Transverse colon (tissue), 4 donors: Measurements from ENCODE around the gene LYSMD2. TPM values are rescaled to one million over a fixed set of nuclear protein-coding genes. Genes with fewer than 3 reads are reported as not detected.

Experiments used
- DNase-seq: peaks from one replicate; pipeline ENCODE4 v3.0.0-alpha.2; 2019
- H3K27ac ChIP-seq, 4 donors: fragments of 200-600 bp; sonication (generic); 2 replicates each; pipeline ENCODE4 v1.5.1; 2016 to 2018; ENCODE audit warnings: inconsistent platforms in 4 of 4
- H3K27me3 ChIP-seq: fragments of 200-600 bp; sonication (generic); 2 replicates; pipeline ENCODE4 v1.5.1; 2017; ENCODE audit warnings: inconsistent platforms
- H3K36me3 ChIP-seq, 4 donors: fragments of 200-600 bp; sonication (generic); 2 replicates each; pipeline ENCODE4 v1.5.1; 2017 to 2019; ENCODE audit warnings: inconsistent platforms in 4 of 4
- H3K4me1 ChIP-seq, 4 donors: fragments of 200-600 bp; sonication (generic); 2 replicates each; pipeline ENCODE4 v1.5.1; 2017 to 2020; ENCODE audit warnings: inconsistent platforms in 4 of 4
- H3K4me3 ChIP-seq, 4 donors: fragments of 200-600 bp; sonication (generic); 1 replicate in 1 of 4; 2 replicates in 3 of 4; pipeline versions ENCODE4 v1.5.1 to v1.6.1; 2017 to 2019; ENCODE audit warnings: inconsistent platforms in 4 of 4
- H3K9me3 ChIP-seq, 2 donors: fragments of 200-600 bp; sonication (generic); 2 replicates each; pipeline ENCODE4 v1.5.1; 2017 to 2019; ENCODE audit warnings: inconsistent platforms in 2 of 2
- EP300 ChIP-seq: sonication (generic); formaldehyde crosslinking; IDR thresholded peaks from one replicate; pipeline ENCODE4 v1.6.1; 2017; ENCODE audit warnings: antibody characterized with exemption, low read depth
- POLR2A ChIP-seq: fragments of 450-650 bp; IDR thresholded peaks from one replicate; pipeline ENCODE4 v1.6.1; 2016; ENCODE audit warnings: antibody characterized with exemption, mild to moderate bottlenecking, moderate library complexity
- POLR2AphosphoS5 ChIP-seq, 3 donors: sonication (generic); formaldehyde crosslinking; IDR thresholded peaks; one replicate each; pipeline ENCODE4 v1.6.1; 2016; ENCODE audit warnings: antibody characterized with exemption in 3 of 3
- WGBS, 2 donors: methylation state at CpG; one replicate each; pipeline ENCODE4 v1.1.5; 2018; ENCODE audit warnings: low coverage in 1 of 2; 5-methylcytosine and 5-hydroxymethylcytosine counted together
- in situ Hi-C, 4 donors: fragments of 200-750 bp; cut with MboI; loops; one replicate each; pipeline versions ENCODE4 v1.15.0 to v1.15.1; 2017; ENCODE audit warnings: low sequenced_read_pairs in 3 of 4, low pct_ligation_motif_present in 1 of 4, low pct_unique_long_range_greater_than_20kb in 1 of 4
- intact Hi-C: fragments of 100-400 bp; cut with DNase I; formaldehyde crosslinking; loops from one replicate; pipeline ENCODE4 v1.15.1; 2023; ENCODE audit warnings: low total_unique reads
- total RNA-seq, 4 donors: library from RNA; depleted of rRNA; stranded (reverse); fragments of >200 nt; gene quantifications; one replicate each; pipeline ENCODE4 v1.1.0, GENCODE V29; 2016
- TF ChIP-seq, protein P1 (sequence below), 5 experiments: fragments of 200-600 bp in 3 of 5; fragments of 450-650 bp in 2 of 5; sonication (generic) in 3 of 5; IDR thresholded peaks; 1 replicate in 2 of 5; 2 replicates in 3 of 5; pipeline ENCODE4 v1.5.1; 2016 to 2017; ENCODE audit warnings: antibody characterized with exemption in 5 of 5, inconsistent platforms in 3 of 5, mild to moderate bottlenecking in 2 of 5, moderate library complexity in 1 of 5

LYSMD2 gene
- total RNA-seq, 4 donors from 2014 or later = 2.2 to 9.2 (median 4.4) TPM

DNA sequence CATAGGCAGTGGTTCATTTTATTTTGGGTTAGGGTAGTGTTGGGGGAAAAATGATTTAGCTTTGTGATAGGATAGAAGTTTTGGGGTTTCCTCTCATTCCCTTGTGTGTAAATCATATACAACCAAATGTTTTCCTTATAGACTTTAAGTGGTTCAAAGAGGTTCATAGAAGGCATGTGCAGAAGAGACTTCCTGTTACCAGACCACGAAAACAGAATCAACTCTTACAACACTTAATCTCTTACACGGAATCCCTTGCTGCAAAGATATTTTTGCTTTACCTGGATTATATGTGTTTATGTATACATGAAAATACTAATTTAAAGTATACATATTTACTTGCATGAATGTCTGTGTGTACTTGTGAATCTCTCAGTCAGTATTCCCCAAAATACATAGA, 16.8 kb upstream of the LYSMD2 start:
- Histone ChIP-seq H3K4me1 (peaks cover 0 to 32% (median 15%) of the 10 kb centered on the region in 4 donors), H3K9me3 (no peaks in the 10 kb centered on the region), H3K4me3 (no peak overlapping the region), H3K27me3 (peaks cover 9% of the 10 kb centered on the region), H3K27ac (no peak overlapping the region), H3K36me3 (no peaks in the 10 kb centered on the region)
- in situ Hi-C loops = loop anchor here in 1 of 4 donors (25.0 kb wide), 1 partner anchor 108 kb away; no protein-coding TSS in a partner anchor
- no peak for DNase-seq
- intact Hi-C loops = no loop called here
- 76 to 77% methylated on average over 2 of the region's 2 CpGs for WGBS, 2 donors
- TF ChIP-seq, protein P1, sequence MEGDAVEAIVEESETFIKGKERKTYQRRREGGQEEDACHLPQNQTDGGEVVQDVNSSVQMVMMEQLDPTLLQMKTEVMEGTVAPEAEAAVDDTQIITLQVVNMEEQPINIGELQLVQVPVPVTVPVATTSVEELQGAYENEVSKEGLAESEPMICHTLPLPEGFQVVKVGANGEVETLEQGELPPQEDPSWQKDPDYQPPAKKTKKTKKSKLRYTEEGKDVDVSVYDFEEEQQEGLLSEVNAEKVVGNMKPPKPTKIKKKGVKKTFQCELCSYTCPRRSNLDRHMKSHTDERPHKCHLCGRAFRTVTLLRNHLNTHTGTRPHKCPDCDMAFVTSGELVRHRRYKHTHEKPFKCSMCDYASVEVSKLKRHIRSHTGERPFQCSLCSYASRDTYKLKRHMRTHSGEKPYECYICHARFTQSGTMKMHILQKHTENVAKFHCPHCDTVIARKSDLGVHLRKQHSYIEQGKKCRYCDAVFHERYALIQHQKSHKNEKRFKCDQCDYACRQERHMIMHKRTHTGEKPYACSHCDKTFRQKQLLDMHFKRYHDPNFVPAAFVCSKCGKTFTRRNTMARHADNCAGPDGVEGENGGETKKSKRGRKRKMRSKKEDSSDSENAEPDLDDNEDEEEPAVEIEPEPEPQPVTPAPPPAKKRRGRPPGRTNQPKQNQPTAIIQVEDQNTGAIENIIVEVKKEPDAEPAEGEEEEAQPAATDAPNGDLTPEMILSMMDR (IDR thresholded peaks at IDR 0.05) = no peak
- TF ChIP-seq POLR2AphosphoS5 (IDR thresholded peaks at IDR 0.05) (no peak), EP300 (no peak), POLR2A (no peak)

GRCh38 chr15:51752888-51753287, 15.4 kb upstream of the LYSMD2 start:
- TF ChIP-seq POLR2AphosphoS5 (IDR thresholded peaks at IDR 0.05) (no peak), POLR2A (no peak), EP300 (no peak)
- TF ChIP-seq, protein P1 (IDR thresholded peaks at IDR 0.05) = no peak
- intact Hi-C loops (no loop called here), in situ Hi-C loops (loop anchor here in 1 of 4 donors (25.0 kb wide), 1 partner anchor 109 kb away; no protein-coding TSS in a partner anchor)
- no peak overlapping the region for H3K27ac ChIP-seq
- peaks cover 9% of the 10 kb centered on the region for H3K27me3 ChIP-seq
- no peak for DNase-seq
- H3K4me1 ChIP-seq = peaks cover 0 to 20% (median 10%) of the 10 kb centered on the region in 4 donors
- H3K9me3 ChIP-seq = no peaks in the 10 kb centered on the region
- H3K4me3 ChIP-seq = no peak overlapping the region
- WGBS, 2 donors = 81 to 82% methylated on average over 5 of the region's 5 CpGs
- no peaks in the 10 kb centered on the region for H3K36me3 ChIP-seq

- Histone ChIP-seq H3K36me3 (no peaks in the 10 kb centered on the region), H3K9me3 (no peaks in the 10 kb centered on the region), H3K27ac (peak overlapping the region; percentile 64 to 84 (median 82)), H3K4me1 (peaks cover 0 to 20% (median 10%) of the 10 kb centered on the region in 4 donors), H3K4me3 (peak overlapping the region; percentile 76 to 92 (median 80)), H3K27me3 (peaks cover 9% of the 10 kb centered on the region)
- intact Hi-C loops = no loop called here
- DNase-seq = peak; percentile 30
- 4 to 27% methylated on average over 4 to 38 of the region's 71 CpGs for WGBS, 2 donors
- in situ Hi-C loops = loop anchor here in 1 of 4 donors (25.0 kb wide), 1 partner anchor 110 kb away; no protein-coding TSS in a partner anchor
- no peak for TF ChIP-seq EP300
- TF ChIP-seq POLR2A = no peak
- TF ChIP-seq, protein P1 (IDR thresholded peaks at IDR 0.05) = no peak
- no peak for TF ChIP-seq POLR2AphosphoS5 (IDR thresholded peaks at IDR 0.05)
These were observed 14.5 kb upstream of the LYSMD2 start for GRCh38 chr15:51751697-51752683.
